HCT116 (cell line): ENCODE measurements around the gene LY6G6F. TPM values are rescaled to one million over a fixed set of nuclear protein-coding genes. Genes with fewer than 3 reads are reported as not detected.

Experiments used
- ATAC-seq: fragments of 200-7000 bp; cut with Tn5 transposase; 2 replicates; pipeline ENCODE4 v1.9.1; 2020; ENCODE audit warnings: mild to moderate bottlenecking, moderate library complexity
- BruUV-seq: library from RNA; stranded (reverse); fragments of 400-500 nt; replicated peaks from 2 replicates; lab custom pipeline; 2021; lab: Mats Ljungman, UMichigan
- CTCF ChIA-PET: fragments of 300-600 bp; sonication (Branson Sonifier 250); formaldehyde crosslinking; loops from one replicate; lab custom pipeline; 2021; ENCODE audit warnings: antibody characterized with exemption; lab: Charles Lee
- POLR2A ChIA-PET: fragments of 300-600, 350-600 bp; sonication (Branson Sonifier 250); formaldehyde crosslinking; loops from one replicate; lab custom pipeline; 2021; ENCODE audit warnings: antibody characterized with exemption; lab: Charles Lee
- RAD21 ChIA-PET, 2 experiments: fragments of 300-600 bp; sonication (Branson Sonifier 250); formaldehyde crosslinking; loops; one replicate each; lab custom pipeline; 2023; ENCODE audit warnings: low total read pairs in 2 of 2; ENCODE audit not compliant: uncharacterized antibody in 2 of 2, unreplicated experiment in 2 of 2, low non-redundant PET in 1 of 2; lab: Charles Lee
- DNase-seq: peaks from one replicate; pipeline ENCODE4 v3.0.0-alpha.2; 2010; ENCODE audit warnings: low read depth, low spot score
- H2AFZ ChIP-seq: fragments of 200-600 bp; shearing (Covaris generic), sonication (generic); 2 replicates; pipeline ENCODE4 v1.6.1; 2017; ENCODE audit warnings: low read depth, mixed run types, mixed read lengths, antibody characterized with exemption, low read length; ENCODE audit not compliant: poor library complexity, severe bottlenecking
- H3K27ac ChIP-seq: 2 replicates; pipeline ENCODE4 v1.5.1; 2012; ENCODE audit warnings: low read depth, low read length
- H3K27me3 ChIP-seq: fragments of 200-600 bp; sonication (generic); 2 replicates; pipeline ENCODE4 v1.6.1; 2016; ENCODE audit warnings: mixed run types, low read length, mixed read lengths; ENCODE audit not compliant: insufficient read depth
- H3K36me3 ChIP-seq, 2 experiments: fragments of 200-500 bp in 1 of 2; fragments of 200-600 bp in 1 of 2; sonication (Bioruptor generic) in 1 of 2; sonication (generic) in 1 of 2; 2 replicates each; pipeline versions ENCODE4 v1.5.1 to v1.6.1; 2014 to 2016; ENCODE audit warnings: low read length in 2 of 2, inconsistent platforms in 1 of 2, mixed read lengths in 1 of 2, mixed run types in 1 of 2; ENCODE audit not compliant: insufficient read depth in 2 of 2, control insufficient read depth in 1 of 2
- H3K4me1 ChIP-seq, 2 experiments: fragments of 200-600 bp in 1 of 2; sonication (generic) in 1 of 2; 2 replicates each; pipeline versions ENCODE4 v1.5.1 to v1.6.1; 2012 to 2017; ENCODE audit warnings: low read length in 2 of 2, inconsistent platforms in 1 of 2, mild to moderate bottlenecking in 1 of 2, mixed read lengths in 1 of 2, mixed run types in 1 of 2, moderate library complexity in 1 of 2; ENCODE audit not compliant: insufficient read depth in 2 of 2, control insufficient read depth in 1 of 2
- H3K4me2 ChIP-seq: fragments of 200-600 bp; sonication (generic); 2 replicates; pipeline ENCODE4 v1.6.1; 2017; ENCODE audit warnings: mixed run types, low read length, mixed read lengths
- H3K4me3 ChIP-seq, 2 experiments: fragments of 200-600 bp in 1 of 2; sonication (generic) in 1 of 2; replicated peaks in 1 of 2; 2 replicates each; pipeline ENCODE4 v1.5.1; 2011 to 2016; ENCODE audit warnings: low read length in 2 of 2, control low read depth in 1 of 2, low read depth in 1 of 2, mild to moderate bottlenecking in 1 of 2, mixed read lengths in 1 of 2, mixed run types in 1 of 2
- H3K79me2 ChIP-seq: fragments of 200-600 bp; sonication (generic); 2 replicates; pipeline ENCODE4 v1.6.1; 2017; ENCODE audit warnings: mild to moderate bottlenecking, mixed run types, low read length, moderate library complexity, mixed read lengths; ENCODE audit not compliant: insufficient read depth
- H3K9ac ChIP-seq: fragments of 200-600 bp; sonication (generic); 2 replicates; pipeline ENCODE4 v1.6.1; 2016; ENCODE audit warnings: low read length, mixed read lengths
- H3K9me2 ChIP-seq: fragments of 200-600 bp; sonication (generic), shearing (Covaris generic); 2 replicates; pipeline ENCODE4 v1.6.1; 2017; ENCODE audit warnings: mixed run types, mild to moderate bottlenecking, moderate library complexity; ENCODE audit not compliant: insufficient read depth
- H3K9me3 ChIP-seq, 2 experiments: fragments of 200-500 bp in 1 of 2; fragments of 200-600 bp in 1 of 2; sonication (Bioruptor generic) in 1 of 2; sonication (generic) in 1 of 2; 2 replicates each; pipeline ENCODE4 v1.6.1; 2014 to 2017; ENCODE audit warnings: low read length in 2 of 2, mixed read lengths in 2 of 2, inconsistent platforms in 1 of 2, low read depth in 1 of 2, mild to moderate bottlenecking in 1 of 2, mixed run types in 1 of 2, moderate library complexity in 1 of 2; ENCODE audit not compliant: control insufficient read depth in 1 of 2, insufficient read depth in 1 of 2
- H4K20me1 ChIP-seq: fragments of 200-600 bp; sonication (generic), shearing (Covaris generic); 2 replicates; pipeline ENCODE4 v1.6.1; 2017; ENCODE audit warnings: mixed run types, mild to moderate bottlenecking, moderate library complexity; ENCODE audit not compliant: insufficient read depth
- ATF3 ChIP-seq: IDR thresholded peaks from 2 replicates; pipeline ENCODE4 v1.6.1; 2012
- CBX3 ChIP-seq: IDR thresholded peaks from 2 replicates; pipeline ENCODE4 v1.6.1; 2012; ENCODE audit warnings: low read depth
- EGR1 ChIP-seq: IDR thresholded peaks from 2 replicates; pipeline ENCODE4 v1.6.1; 2012; ENCODE audit warnings: low read depth
- ELF1 ChIP-seq: IDR thresholded peaks from 2 replicates; pipeline ENCODE4 v1.6.1; 2012; ENCODE audit warnings: low read depth, borderline replicate concordance
- EZH2 ChIP-seq: fragments of 200-600 bp; sonication (generic); IDR thresholded peaks from 2 replicates; pipeline ENCODE4 v1.6.1; 2017; ENCODE audit warnings: antibody characterized with exemption, mixed run types
- JUND ChIP-seq: IDR thresholded peaks from 2 replicates; pipeline ENCODE4 v1.6.1; 2012
- POLR2A ChIP-seq: IDR thresholded peaks from 2 replicates; pipeline ENCODE4 v1.7.0; 2011; ENCODE audit warnings: borderline replicate concordance; ENCODE audit not compliant: insufficient read depth, insufficient read length; ENCODE audit errors: extremely low read depth
- POLR2AphosphoS5 ChIP-seq: IDR thresholded peaks from 2 replicates; pipeline ENCODE4 v1.6.1; 2011; ENCODE audit warnings: mild to moderate bottlenecking, low read depth, low read length, moderate library complexity
- RAD21 ChIP-seq: IDR thresholded peaks from 2 replicates; pipeline ENCODE4 v1.6.1; 2012; ENCODE audit warnings: low read depth, mild to moderate bottlenecking
- REST ChIP-seq: IDR thresholded peaks from 2 replicates; pipeline ENCODE4 v1.6.1; 2012; ENCODE audit warnings: low read depth
- SIN3A ChIP-seq: IDR thresholded peaks from 2 replicates; pipeline ENCODE4 v1.6.1; 2012; ENCODE audit warnings: low read depth
- SP1 ChIP-seq: IDR thresholded peaks from 2 replicates; pipeline ENCODE4 v1.6.1; 2012; ENCODE audit warnings: low read depth
- SRF ChIP-seq: IDR thresholded peaks from 2 replicates; pipeline ENCODE4 v1.6.1; 2012; ENCODE audit warnings: low read depth
- TCF7L2 ChIP-seq: IDR thresholded peaks from 2 replicates; pipeline ENCODE4 v1.7.0; 2011; ENCODE audit warnings: borderline replicate concordance, inconsistent platforms; ENCODE audit not compliant: insufficient read depth, insufficient read length; ENCODE audit errors: extremely low read depth
- YY1 ChIP-seq: IDR thresholded peaks from 2 replicates; pipeline ENCODE4 v1.6.1; 2011; ENCODE audit warnings: low read length, low read depth, moderate library complexity, mild to moderate bottlenecking; ENCODE audit not compliant: insufficient replicate concordance; ENCODE audit errors: extremely low read depth
- ZBTB33 ChIP-seq: IDR thresholded peaks from 2 replicates; pipeline ENCODE4 v1.6.1; 2011; ENCODE audit warnings: mild to moderate bottlenecking, low read length, moderate library complexity; ENCODE audit not compliant: insufficient replicate concordance; ENCODE audit errors: extremely low read depth
- ZFX ChIP-seq: fragments of 450-650 bp; IDR thresholded peaks from 2 replicates; pipeline ENCODE4 v1.6.1; 2017
- ZNF274 ChIP-seq: fragments of 200-500 bp; sonication (Bioruptor generic); IDR thresholded peaks from 2 replicates; pipeline ENCODE4 v1.6.1; 2014; ENCODE audit warnings: mild to moderate bottlenecking, low read depth, low read length, inconsistent platforms
- intact Hi-C: fragments of 100-400 bp; cut with micrococcal nuclease; formaldehyde crosslinking; loops from 2 replicates; pipeline ENCODE4 v1.10.0; 2022
- total RNA-seq: library from RNA; stranded (reverse); gene quantifications from one replicate; pipeline ENCODE4 v1.2.1, GENCODE V29; 2021; ENCODE audit not compliant: unreplicated experiment

Gene LY6G6F
- total RNA-seq, 1 experiment from 2014 or later: not detected

- TF ChIP-seq POLR2A: peak; percentile 48
- no peak for TF ChIP-seq EGR1
- peak; percentile 95 for TF ChIP-seq POLR2AphosphoS5
- peak; percentile 46; the same call in 1 of the 2 replicates for TF ChIP-seq ZFX
- peak; percentile 84 for TF ChIP-seq YY1
- no peak for TF ChIP-seq ATF3
Measured at GRCh38 chr6:31702819-31703716, 3.6 kb upstream of the LY6G6F start, which contains the start of gene ABHD16A (continued).

- H3K4me2 ChIP-seq: no peak overlapping the region
- H3K9me3 ChIP-seq: no peaks in the 10 kb centered on the region
- H3K4me1 ChIP-seq: peaks cover 8 to 21% of the 10 kb centered on the region in 2 experiments; a peak in 3 of 4 replicates
- BruUV-seq: no TSS peak
- H2AFZ ChIP-seq: no peak overlapping the region
- intact Hi-C loops: no loop called here
- H3K79me2 ChIP-seq: peaks cover 13% of the 10 kb centered on the region
- H3K9me2 ChIP-seq: no peaks in the 10 kb centered on the region
- H3K4me3 ChIP-seq: no peak overlapping the region
- no peaks in the 10 kb centered on the region for H3K36me3 ChIP-seq
- no peak overlapping the region for H3K9ac ChIP-seq
- ChIA-PET POLR2A (no interaction called here), CTCF (no interaction called here), RAD21 (no interaction called here)
- no peaks in the 10 kb centered on the region for H4K20me1 ChIP-seq
- no peaks in the 10 kb centered on the region for H3K27me3 ChIP-seq
- no peak overlapping the region for H3K27ac ChIP-seq
- DNase-seq (no peak), ATAC-seq (no peak)
- TF ChIP-seq ELF1 (no peak), ZNF274 (no peak), RAD21 (no peak), ZBTB33 (no peak), JUND (no peak), YY1 (no peak), POLR2A (no peak), SP1 (no peak), EZH2 (no peak), POLR2AphosphoS5 (no peak), CBX3 (no peak), TCF7L2 (no peak), ATF3 (no peak), REST (no peak), SRF (no peak), SIN3A (no peak)
Measured at GRCh38 chr6:31705931-31706330, 735 bp upstream of the LY6G6F start.
